PFSK-1 (cell line): Measurements from ENCODE around the gene RASGRF1.

ENCODE experiments used
- POLR2AphosphoS5 ChIP-seq: IDR thresholded peaks from 2 replicates; pipeline ENCODE4 v1.6.1; 2012; ENCODE audit warnings: low read depth, mild to moderate bottlenecking, control low read depth, low read length, moderate library complexity
- SIN3A ChIP-seq: IDR thresholded peaks from 2 replicates; pipeline ENCODE4 v1.6.1; 2012; ENCODE audit warnings: mild to moderate bottlenecking, low read length, moderate library complexity, borderline replicate concordance; ENCODE audit not compliant: insufficient read depth
- TF ChIP-seq, protein P1 (sequence below), 2 experiments: IDR thresholded peaks; 2 replicates each; pipeline versions ENCODE4 v1.6.1 to v1.8.0; 2011 to 2012; ENCODE audit warnings: low read depth in 2 of 2, low read length in 2 of 2, control low read depth in 1 of 2, inconsistent platforms in 1 of 2, mild to moderate bottlenecking in 1 of 2, moderate library complexity in 1 of 2; ENCODE audit not compliant: insufficient read depth in 1 of 2

GRCh38 chr15:78996894-78997275 lies 93.7 kb downstream of the RASGRF1 start:
- TF ChIP-seq, protein P1, sequence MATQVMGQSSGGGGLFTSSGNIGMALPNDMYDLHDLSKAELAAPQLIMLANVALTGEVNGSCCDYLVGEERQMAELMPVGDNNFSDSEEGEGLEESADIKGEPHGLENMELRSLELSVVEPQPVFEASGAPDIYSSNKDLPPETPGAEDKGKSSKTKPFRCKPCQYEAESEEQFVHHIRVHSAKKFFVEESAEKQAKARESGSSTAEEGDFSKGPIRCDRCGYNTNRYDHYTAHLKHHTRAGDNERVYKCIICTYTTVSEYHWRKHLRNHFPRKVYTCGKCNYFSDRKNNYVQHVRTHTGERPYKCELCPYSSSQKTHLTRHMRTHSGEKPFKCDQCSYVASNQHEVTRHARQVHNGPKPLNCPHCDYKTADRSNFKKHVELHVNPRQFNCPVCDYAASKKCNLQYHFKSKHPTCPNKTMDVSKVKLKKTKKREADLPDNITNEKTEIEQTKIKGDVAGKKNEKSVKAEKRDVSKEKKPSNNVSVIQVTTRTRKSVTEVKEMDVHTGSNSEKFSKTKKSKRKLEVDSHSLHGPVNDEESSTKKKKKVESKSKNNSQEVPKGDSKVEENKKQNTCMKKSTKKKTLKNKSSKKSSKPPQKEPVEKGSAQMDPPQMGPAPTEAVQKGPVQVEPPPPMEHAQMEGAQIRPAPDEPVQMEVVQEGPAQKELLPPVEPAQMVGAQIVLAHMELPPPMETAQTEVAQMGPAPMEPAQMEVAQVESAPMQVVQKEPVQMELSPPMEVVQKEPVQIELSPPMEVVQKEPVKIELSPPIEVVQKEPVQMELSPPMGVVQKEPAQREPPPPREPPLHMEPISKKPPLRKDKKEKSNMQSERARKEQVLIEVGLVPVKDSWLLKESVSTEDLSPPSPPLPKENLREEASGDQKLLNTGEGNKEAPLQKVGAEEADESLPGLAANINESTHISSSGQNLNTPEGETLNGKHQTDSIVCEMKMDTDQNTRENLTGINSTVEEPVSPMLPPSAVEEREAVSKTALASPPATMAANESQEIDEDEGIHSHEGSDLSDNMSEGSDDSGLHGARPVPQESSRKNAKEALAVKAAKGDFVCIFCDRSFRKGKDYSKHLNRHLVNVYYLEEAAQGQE (IDR thresholded peaks at IDR 0.05; ENCODE audit: insufficient read depth in 1 of 2, low read depth in 2 of 2, low read length in 2 of 2), result no peak
- no peak for TF ChIP-seq POLR2AphosphoS5
- TF ChIP-seq SIN3A, result no peak
